Left cardiac atrium (tissue), 4 donors: Measurements from ENCODE around the gene ATP8A1. TPM values are rescaled to one million over a fixed set of nuclear protein-coding genes. Genes with fewer than 3 reads are reported as not detected.
"Not testable (repeated sequence)": the region's sequence is repeated elsewhere in the genome, so short reads cannot be mapped to it uniquely, and the experiment has no call there.

Source experiments
- ATAC-seq, 2 donors: fragments of 200-7000 bp; cut with Tn5 transposase; one replicate each; pipeline ENCODE4 v1.9.1; 2020; ENCODE audit warnings: mild to moderate bottlenecking in 2 of 2, moderate library complexity in 2 of 2
- DNase-seq: peaks from one replicate; pipeline ENCODE4 v3.0.0-alpha.2; 2020
- intact Hi-C, 2 donors: fragments of 100-400 bp; cut with DNase I; formaldehyde crosslinking; loops; one replicate each; pipeline versions ENCODE4 v1.14.1 to v1.15.1; 2022 to 2023
- total RNA-seq, 2 donors: library from RNA; stranded (reverse); fragmentation: NEBNext Ultra II Directional; extraction: Animal tissue kit (Norgen Biotek cat#: 25700); gene quantifications; one replicate each; pipeline ENCODE4 v1.2.1, GENCODE V29; 2021
- donor health status: DM: no; HTN: yes; CAD: no.
- donor health status: DM: no; HTN: yes; CAD: no; lungs with severe emphysema.
- donor health status: DM: yes; HTN: yes; CAD: no.
- donor health status: Dilated cardiomyopathy.

Gene ATP8A1
- total RNA-seq, 2 donors from 2014 or later: 22.3 to 23.3 TPM

DNA sequence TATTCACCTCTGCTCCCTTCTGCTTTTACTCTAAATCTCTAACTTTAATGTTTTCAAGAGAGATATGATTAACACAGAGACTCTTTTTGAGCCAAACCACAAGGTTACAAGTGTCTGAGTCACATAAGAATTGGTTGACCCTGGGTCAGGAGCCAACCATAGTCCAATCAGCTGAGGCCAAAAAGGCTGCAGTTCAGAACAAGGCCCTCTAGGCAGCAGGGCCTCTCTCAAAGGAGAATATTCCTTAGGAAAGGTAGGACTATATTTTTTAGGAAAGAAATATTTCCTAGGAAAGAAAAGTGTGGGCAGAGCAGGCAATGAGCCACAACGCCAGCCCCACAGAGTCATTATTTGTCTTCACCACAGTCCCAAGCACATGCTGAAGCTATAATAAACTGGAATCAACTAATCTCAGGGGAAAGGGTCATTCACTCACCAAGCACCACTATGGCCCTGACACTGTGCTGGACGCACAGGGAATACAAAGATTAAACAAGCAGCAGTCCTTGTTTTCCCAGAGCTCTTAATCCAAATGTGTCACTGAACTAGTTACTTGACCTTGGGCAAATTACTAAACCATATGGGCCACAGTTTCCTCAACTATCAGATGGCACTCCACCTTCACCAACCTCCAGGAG lies 2.2 kb downstream of the ATP8A1 start:
- ATAC-seq (peak in 1 of 2 donors; percentile 27), DNase-seq (peak; percentile 35)
- intact Hi-C loops: loop anchor here (5.0 to 10.0 kb wide), 2 partner anchors 50 to 82 kb away; no protein-coding TSS in a partner anchor

DNA sequence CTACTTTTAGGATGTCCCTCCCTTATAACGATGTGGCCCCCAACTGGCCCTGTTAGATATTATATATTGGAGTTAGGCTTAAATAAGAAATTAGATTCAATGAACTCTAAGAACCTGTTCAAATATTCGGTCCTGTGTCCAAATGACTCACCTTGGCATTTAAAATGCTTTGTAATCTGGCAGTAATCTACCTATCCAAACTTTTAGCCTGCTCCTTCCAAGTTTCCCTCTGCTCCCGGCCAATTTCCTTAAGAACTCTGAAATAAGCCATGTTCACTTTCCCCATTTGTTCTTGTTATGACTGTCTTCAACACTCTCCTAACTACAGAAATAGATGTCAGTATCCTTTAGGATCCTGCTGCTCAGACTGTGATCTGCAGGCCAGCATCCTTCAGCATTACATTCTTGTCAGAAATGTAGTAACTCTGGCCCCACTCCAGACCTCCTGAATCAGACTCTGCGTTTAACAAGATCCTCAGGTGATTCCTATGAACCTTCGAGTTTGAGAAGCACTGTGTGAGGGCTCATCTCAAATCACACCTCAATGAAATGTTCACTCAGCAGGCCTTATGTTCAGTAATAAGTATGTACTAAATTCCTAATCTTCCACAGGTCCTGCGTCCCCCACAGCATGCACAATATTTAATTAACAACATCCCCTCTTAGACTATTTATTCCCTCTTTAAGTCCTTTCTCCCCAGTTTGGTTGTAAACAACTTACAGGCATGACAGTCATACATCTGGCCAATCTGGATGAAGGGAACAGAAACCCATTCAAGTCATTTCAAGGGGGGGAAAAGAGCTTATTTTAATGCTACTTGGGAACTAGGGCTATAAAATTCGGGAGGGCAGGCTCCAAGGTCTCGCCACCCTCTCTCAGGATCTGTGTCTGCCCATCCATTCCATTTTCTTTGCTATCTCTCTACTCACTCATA lies 3.0 kb downstream of the ATP8A1 start:
- no peak for ATAC-seq
- intact Hi-C loops: loop anchor here in 1 of 2 donors (10.0 kb wide), 1 partner anchor 49 kb away; no protein-coding TSS in a partner anchor

DNA sequence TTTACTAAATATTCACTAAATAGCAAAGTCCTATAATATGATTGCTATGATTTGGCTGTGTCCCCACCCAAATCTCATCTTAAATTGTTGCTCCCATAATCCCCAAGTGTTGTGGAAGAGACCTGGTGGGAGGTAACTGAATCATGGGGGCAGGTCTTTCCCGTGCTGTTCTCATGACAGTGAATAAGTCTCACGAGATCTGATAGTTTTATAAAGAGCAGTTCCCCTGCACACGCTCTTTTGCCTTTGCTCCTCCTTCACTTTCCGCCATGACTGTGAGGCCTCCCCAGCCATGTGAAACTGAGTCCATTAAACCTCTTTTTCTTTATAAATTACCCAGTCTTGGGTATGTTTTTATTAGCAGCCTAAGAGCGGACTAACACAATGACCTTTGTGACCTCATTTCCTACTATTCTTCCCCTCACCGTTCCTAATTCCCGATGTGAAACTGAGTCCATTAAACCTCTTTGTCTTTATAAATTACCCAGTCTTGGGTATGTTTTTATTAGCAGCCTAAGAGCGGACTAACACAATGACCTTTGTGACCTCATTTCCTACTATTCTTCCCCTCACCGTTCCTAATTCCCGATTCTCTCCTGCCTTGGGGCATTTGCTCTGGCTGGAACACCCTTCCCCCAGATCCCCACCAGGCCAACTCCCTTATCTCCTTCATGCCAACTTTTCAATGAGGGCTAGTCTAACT lies 4.2 kb downstream of the ATP8A1 start:
- intact Hi-C loops: loop anchor here in 1 of 2 donors (10.0 kb wide), 1 partner anchor 48 kb away; no protein-coding TSS in a partner anchor
- not testable (repeated sequence) for ATAC-seq, DNase-seq

More for the DNA sequence above, 3.0 kb downstream of the ATP8A1 start:
- DNase-seq: no peak

DNA sequence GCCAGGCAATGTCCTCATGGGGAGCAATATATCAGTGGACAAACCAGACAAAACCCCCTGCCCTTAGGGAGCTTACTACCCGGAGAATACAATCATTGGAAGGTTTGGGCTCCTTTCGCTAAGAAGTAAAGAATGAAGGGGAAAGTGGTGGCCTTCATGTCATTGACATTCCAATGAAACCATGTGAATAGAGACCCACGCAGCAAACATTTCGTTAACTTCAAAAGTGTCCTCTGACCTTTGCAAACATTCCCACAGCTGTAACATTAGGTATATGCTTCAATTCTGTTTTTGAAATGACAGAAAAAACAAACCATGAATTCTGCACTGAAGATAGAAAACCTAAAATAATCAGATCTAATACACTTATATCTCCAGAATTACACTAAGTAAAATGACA lies 7.0 kb downstream of the ATP8A1 start:
- ATAC-seq (no peak), DNase-seq (no peak)
- intact Hi-C loops: loop anchor here in 1 of 2 donors (10.0 kb wide), 1 partner anchor 45 kb away; no protein-coding TSS in a partner anchor

DNA sequence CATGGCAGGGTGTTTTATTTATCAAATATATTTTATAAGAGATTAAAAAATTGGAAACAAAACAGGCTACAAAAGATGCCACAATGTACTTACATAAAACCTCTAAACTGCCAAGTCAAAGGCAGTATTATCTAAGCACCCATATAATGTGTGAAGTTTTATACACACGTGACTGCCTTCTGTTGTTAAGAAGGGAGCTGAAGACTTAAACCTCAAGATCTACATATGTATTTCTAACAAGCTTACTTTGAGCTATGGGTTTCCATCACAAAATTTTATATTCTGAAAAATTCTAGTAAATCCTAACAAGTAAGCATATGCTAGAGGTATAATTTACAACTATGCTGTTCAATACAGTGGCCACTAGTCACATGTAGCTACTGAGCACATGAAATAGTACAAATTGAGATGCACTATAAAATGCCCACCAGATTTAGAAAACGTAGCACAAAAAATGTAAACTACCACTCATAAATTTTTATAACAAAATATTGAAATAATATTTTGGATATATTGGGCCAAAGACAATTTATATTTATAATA lies 9.8 kb downstream of the ATP8A1 start:
- intact Hi-C loops: no loop called here
- ATAC-seq: no peak
- no peak for DNase-seq

DNA sequence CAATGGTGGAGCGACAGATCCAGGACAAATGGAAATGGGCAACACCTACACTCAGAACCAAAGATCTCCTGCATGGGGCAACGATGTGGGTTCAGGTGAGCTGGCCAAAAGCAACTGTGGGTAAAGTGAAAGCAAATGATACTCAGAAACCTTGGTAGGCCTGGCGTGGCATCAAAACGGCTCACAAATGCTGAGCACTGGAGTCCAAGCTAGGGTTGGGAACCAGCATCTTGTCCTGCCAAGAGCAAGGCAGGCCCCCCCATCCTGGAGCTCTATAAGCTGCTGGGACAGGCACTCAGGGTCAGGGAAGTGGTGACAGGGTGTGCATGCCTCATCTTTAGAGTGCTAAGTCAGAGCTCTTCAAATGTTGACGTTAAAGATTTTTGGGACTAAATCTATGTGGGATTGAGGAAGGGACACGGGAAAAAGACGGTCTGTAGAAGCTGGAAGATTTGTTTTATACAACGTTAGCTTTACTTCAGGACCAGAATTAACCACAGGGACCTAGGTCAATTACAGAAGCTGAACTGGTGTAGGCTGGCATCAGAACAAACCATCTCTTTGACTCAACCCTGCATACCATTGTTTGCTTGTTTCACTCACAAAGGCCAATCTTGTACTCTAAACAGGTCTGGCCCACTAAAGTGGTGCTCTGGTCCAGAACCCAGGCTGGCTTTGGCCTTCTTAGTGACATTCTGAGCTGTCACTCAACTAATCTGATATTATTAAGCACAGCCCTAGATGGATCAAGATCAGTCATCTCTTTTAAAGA lies 10.7 kb downstream of the ATP8A1 start:
- ATAC-seq: peak in 1 of 2 donors; percentile 64
- intact Hi-C loops: no loop called here
- no peak for DNase-seq

DNA sequence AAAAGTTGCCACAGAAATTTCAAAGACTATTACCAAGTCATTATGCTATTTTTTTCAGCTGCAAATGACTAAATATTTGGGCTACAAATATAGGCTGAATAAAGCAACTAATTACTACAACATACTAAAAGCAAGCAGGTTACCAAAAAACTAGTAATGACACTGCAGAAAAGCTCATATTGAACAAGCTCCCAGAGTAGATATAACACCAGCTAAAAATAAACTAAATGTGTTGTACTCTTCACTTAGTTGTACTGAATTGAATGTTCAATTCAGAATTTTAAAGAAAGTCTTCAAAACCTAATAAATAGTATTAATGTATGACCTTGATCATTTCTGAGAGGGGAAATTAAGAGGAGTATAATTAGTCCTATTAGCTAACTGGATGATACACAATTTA lies 12.0 kb downstream of the ATP8A1 start:
- ATAC-seq (no peak), DNase-seq (no peak)
- intact Hi-C loops: no loop called here

DNA sequence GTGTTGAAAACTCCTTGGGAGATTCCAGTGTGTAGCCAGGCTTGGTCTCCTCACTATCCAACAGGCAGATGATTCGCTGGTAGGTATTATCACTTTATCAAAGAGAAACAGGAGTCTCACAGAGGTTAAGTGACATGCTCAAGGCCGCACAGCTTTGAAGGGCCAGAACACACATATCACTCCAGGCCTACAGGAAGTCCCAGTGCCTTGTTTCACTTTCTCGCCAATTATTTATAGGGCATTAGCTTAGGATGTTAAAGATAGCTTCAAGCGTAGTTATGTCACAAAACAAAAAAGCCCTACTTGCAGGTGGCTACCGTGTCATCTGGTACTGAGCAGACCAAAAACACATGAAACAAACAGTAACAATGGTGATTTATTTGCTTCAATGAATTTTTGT lies 13.2 kb downstream of the ATP8A1 start:
- ATAC-seq (peak; percentile 54 to 70), DNase-seq (no peak)
- intact Hi-C loops: no loop called here

DNA sequence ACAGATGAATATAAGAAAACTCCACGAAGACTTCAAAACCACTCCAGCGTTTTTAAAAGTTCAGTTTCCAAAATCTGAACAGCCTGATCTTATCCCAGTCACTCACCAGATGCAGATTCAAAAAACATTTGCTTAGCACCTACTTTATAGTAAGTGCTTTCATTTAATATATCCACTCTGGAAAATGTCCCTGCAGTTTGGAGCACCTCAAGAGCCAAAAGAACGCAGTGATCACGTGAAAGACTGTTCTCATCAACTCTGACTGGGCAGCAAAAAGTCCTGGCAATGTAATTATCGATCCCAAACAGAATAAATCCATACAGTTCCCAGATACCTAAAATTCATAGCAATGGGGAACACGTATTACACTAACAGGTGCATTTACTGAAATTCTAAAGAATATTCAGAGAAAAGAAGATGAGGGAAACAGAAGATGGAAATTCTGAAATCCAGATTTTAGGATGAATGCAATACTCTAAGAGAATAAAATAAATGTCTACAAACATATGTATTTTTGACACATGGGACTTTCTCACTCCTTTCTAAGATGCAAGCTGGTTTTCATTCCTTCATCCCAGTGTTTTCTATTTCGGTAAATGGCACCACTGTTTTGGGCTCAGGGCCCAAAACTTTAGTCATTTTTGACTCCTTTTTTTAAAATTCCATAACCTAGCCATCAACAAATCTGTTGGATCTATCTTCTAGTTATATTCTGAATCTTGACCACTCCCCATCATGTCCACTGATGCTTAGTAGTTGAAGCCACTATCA lies 13.9 kb downstream of the ATP8A1 start:
- intact Hi-C loops: no loop called here
- ATAC-seq: no peak
- DNase-seq: no peak

DNA sequence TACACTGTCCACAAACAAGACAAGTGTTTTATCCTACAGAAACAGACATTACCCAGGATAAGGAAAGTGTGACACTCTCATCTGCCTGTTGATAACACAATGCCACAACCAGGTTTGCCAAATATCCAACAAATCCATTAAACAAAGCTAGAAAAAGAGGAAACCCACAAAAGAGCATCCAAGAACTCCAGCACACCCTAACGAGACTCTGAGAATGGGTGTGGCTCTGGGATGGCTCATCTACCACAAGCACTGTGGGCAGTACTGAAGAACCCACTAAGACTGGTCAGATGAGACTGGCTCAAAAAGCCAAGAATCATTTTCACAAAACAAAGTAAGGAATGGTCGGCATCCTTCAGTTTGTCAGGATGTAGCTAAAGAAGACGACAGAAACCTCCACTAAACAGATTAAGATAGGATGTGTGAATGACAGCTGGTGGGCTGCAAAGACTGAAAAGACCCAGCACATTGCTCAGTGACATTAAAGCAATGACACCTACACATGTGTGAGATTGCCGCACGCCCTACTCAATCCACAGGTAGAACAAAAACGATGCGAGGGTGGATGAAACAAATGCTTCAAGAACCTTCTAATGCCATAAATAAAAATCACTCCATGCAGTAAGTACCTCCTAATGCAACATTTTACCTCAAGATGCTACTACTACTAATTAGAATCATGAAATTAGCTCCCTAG lies 14.7 kb downstream of the ATP8A1 start:
- ATAC-seq: no peak
- no peak for DNase-seq
- intact Hi-C loops: no loop called here

DNA sequence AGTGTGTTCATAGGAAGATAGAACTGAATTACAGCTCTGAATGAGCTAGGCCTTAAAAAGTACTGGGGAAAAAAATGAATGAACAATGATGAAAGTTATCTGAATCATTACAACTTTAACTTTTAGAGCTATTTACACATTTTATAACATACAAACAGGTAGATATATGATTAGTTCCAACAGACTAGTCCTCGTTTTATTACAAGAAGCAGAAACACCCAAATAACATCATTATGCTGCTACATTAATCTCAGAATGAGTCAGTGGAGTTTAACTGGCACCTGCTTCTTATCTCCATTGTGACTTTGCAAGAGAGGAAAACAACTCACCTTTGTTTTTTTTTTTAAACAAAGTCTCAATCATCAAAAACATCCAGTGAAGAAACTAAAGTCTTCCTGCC lies 15.2 kb downstream of the ATP8A1 start:
- no peak for ATAC-seq
- no peak for DNase-seq
- intact Hi-C loops: no loop called here

DNA sequence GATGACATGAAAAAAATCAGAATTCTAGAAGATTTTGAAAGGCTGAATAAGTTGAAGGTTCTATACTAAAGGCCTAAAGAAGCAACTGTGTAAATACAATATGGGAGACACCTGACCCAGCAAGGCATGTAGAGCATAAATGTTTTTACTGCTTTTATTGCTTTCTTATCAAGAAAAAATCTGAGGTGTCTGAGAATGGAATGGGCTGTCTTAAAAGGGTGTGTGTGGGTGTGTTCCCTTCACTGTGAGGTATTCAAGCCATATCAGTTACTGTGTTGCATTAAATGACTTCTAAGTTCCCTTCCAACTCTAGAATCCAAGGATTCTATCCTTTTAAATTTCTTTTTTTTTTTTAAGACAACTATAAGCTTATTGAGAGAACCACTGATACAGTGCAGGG lies 15.7 kb downstream of the ATP8A1 start:
- no peak for ATAC-seq
- intact Hi-C loops: no loop called here
- no peak for DNase-seq

DNA sequence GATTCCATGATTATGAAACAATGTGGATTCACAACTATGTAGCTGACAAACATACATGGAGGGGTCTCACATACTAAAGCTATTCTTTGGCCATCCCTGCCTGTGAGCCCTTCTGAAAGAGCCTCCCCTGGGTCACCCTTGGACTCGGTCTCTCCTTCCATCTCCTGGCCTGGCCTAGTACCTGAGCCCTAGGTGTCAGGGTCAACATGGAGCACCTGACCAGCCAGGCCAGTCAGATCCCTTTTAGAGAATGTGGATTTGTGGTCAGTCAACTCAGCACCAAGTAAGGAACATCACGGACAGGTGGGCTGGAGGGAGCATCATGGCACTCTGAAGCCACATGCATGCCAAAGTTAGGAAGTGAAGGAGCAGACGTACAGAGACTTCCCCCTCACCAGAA lies 16.3 kb downstream of the ATP8A1 start:
- DNase-seq (no peak), ATAC-seq (no peak)
- intact Hi-C loops: no loop called here

DNA sequence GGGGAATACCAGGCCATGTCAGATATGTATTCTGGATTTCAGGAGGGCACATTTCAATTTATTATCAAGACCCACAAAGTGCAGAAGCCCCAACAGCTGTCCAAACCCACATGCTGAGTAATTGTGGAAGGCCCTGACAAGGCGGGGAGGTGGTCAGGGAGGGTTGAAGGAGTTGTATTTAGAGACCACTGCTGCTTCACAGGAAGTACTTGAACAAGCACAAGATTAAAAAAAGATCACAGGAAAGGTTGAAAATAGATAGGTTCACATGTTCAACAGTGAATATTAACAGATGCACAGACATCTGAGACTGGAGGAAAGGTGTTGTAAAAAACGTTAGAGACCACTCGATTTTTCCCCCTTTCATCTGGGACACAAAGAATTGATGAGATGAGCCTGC lies 17.9 kb downstream of the ATP8A1 start:
- DNase-seq (no peak), ATAC-seq (no peak)
- intact Hi-C loops: no loop called here

DNA sequence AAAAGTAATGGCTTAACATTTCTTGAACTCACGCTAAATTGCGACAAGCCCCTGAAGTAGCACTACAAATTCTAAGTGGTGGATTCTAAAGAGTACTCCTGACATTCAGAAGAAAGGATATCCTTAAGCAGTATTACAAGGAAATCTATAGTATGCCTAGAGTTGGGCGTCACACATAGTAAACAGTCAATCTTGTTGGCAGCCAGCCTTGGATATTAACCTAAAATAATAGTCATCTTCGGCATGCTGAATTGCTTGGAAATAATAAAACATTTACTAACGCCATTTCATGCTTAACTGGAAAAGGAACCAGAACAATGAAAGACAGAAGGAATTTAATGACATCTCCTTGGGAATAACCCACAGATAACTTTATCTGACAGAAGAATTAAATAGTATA lies 18.6 kb downstream of the ATP8A1 start:
- intact Hi-C loops: no loop called here
- DNase-seq: no peak
- no peak for ATAC-seq

DNA sequence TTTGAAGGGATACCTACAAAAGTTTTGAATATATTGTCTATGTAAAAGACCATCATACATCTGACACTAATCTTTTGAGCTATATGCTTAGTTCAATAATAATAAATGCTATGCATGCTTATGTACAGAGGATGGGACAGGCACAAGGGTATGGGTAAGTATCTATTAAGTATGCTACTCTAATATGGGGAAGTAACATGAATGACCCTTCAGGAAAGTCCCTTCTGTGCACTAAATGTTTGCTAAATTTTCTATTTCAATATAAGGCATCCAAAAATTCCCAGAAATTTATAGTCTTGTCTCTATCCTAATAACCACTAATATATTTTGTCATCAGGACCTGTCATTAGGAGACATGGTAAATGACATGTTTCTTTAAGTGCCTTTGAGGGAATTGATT lies 19.0 kb downstream of the ATP8A1 start:
- DNase-seq: no peak
- ATAC-seq: no peak
- intact Hi-C loops: no loop called here

DNA sequence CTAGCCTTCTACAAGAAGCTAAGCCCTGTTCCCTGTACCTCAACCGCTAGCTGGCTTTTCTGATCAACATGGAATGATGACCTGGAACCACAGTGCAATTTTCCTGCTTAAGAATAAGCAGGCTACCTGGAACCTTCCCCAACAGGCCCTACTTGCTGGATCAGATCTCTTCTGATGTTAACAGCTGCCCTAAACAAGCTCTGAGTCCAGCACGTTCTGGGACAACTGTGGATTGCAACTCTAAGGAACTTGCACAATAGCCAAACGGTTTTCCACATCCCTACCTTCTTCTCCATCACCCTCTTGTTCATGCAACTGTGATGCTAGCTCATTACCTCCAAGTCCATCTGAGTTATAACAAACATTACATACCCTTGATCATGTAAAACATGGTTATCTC lies 19.8 kb downstream of the ATP8A1 start:
- intact Hi-C loops: no loop called here
- ATAC-seq (no peak), DNase-seq (no peak)

DNA sequence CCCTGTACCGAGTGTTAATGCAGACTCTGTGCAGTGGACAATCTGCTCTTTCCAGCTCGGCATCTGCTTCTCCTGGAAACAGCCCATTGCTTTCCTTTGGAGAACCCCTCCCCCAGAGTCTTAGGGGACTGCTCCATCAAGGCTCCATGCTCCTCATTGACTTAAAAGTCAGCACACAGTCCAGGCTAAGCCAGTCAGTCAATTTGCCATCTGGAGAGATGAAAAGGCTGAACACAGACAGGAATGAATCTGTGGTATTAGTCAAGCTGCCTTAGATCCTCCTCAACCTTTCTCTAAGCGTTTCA lies 20.3 kb downstream of the ATP8A1 start:
- ATAC-seq (no peak), DNase-seq (no peak)
- intact Hi-C loops: no loop called here
